ENCODE results near the gene MLLT1. TPM values are rescaled to one million over a fixed set of nuclear protein-coding genes. Genes with fewer than 3 reads are reported as not detected.
A peak's percentile ranks its signal among the peaks of the same experiment; 100 is the strongest.

Gene MLLT1
- total and polyA plus RNA-seq, 10 of the 15 experiments (the other 5 are each of a cell fraction or from before 2014, with no cell fraction given): 0.16 to 61.1 (median 8.5) TPM

GRCh38 chr19:6229216-6229913 is 50.4 kb downstream of the MLLT1 start:
- H3K9me3 ChIP-seq (replicated peaks; ENCODE audit: control insufficient read depth, insufficient read depth, low read length): no peaks in the 10 kb centered on the region
- no peaks in the 10 kb centered on the region for H3K27me3 ChIP-seq (replicated peaks in 1 of 2; ENCODE audit: control insufficient read depth in 2 of 2, insufficient read depth in 2 of 2, low read length in 1 of 2)
- FAIRE-seq (no peak), DNase-seq (ENCODE audit: low read depth, low spot score) (no peak), ATAC-seq (no peak)
- 94% methylated on average over 27 of the region's 27 CpGs for WGBS (ENCODE audit: insufficient coverage, insufficient replicate concordance, low lambda C conversion rate, missing lambda C conversion rate)
- no peak overlapping the region for H3K9ac ChIP-seq (ENCODE audit: control insufficient read depth, insufficient read depth, low read length)
- intact Hi-C loops (cut with micrococcal nuclease; ENCODE audit: unreplicated experiment): no loop called here
- no peaks in the 10 kb centered on the region; the same call in 1 of the 2 replicates for H4K20me1 ChIP-seq (ENCODE audit: control insufficient read depth, insufficient read depth)
- no peak overlapping the region for H2AFZ ChIP-seq (ENCODE audit: control insufficient read depth, low read depth, low read length)
- BruUV-seq (replicated peaks): TSS peak; percentile 54
- H3K4me3 ChIP-seq: no peak overlapping the region
- no peaks in the 10 kb centered on the region; the same call in none of the 2 replicates for H3K79me2 ChIP-seq (ENCODE audit: control insufficient read depth, insufficient read depth, low read length)
- in situ Hi-C loops (cut with MboI): no loop called here
- H3K36me3 ChIP-seq (ENCODE audit: control insufficient read depth in 2 of 2, insufficient read depth in 2 of 2, low read length in 1 of 2): peaks cover 9 to 33% of the 10 kb centered on the region in 2 experiments
- ChIA-PET SMC1A (ENCODE audit: uncharacterized antibody, unreplicated experiment) (no interaction called here), CTCF (interaction anchor here (1.1 kb wide), 1 partner anchor 11 kb away, joined by 4 read pairs; no protein-coding TSS in a partner anchor), RAD21 (ENCODE audit: unreplicated experiment) (no interaction called here), POLR2A (interaction anchor here (0.6 kb wide), 1 partner anchor 25 kb away, joined by 4 read pairs; no protein-coding TSS in a partner anchor)
- no peak overlapping the region for H3K4me2 ChIP-seq (ENCODE audit: control insufficient read depth, insufficient read depth)
- TF ChIP-seq HDGF (IDR thresholded peaks at IDR 0.05) (peak; percentile 71; the same call in 1 of the 2 replicates), ZNF622 (IDR thresholded peaks at IDR 0.05) (no peak)
- H3K27ac ChIP-seq (ENCODE audit: control insufficient read depth, insufficient read depth): no peak overlapping the region
- no peaks in the 10 kb centered on the region for H3K4me1 ChIP-seq (ENCODE audit: control insufficient read depth, insufficient read depth, low read length)

GRCh38 chr19:6228551-6229215 is 51.1 kb downstream of the MLLT1 start:
- H2AFZ ChIP-seq (ENCODE audit: control insufficient read depth, low read depth, low read length): no peak overlapping the region
- DNase-seq (ENCODE audit: low read depth, low spot score): no peak
- FAIRE-seq: no peak
- H3K4me3 ChIP-seq: no peak overlapping the region
- H3K4me2 ChIP-seq (ENCODE audit: control insufficient read depth, insufficient read depth): no peak overlapping the region
- no peak overlapping the region for H3K9ac ChIP-seq (ENCODE audit: control insufficient read depth, insufficient read depth, low read length)
- peaks cover 9 to 37% of the 10 kb centered on the region in 2 experiments for H3K36me3 ChIP-seq (ENCODE audit: control insufficient read depth in 2 of 2, insufficient read depth in 2 of 2, low read length in 1 of 2)
- POLR2A ChIA-PET: interaction anchor here (0.6 kb wide), 1 partner anchor 24 kb away, joined by 4 read pairs; no protein-coding TSS in a partner anchor
- no peaks in the 10 kb centered on the region for H3K27me3 ChIP-seq (replicated peaks in 1 of 2; ENCODE audit: control insufficient read depth in 2 of 2, insufficient read depth in 2 of 2, low read length in 1 of 2)
- no peaks in the 10 kb centered on the region for H3K9me3 ChIP-seq (replicated peaks; ENCODE audit: control insufficient read depth, insufficient read depth, low read length)
- ATAC-seq: no peak
- H3K79me2 ChIP-seq (ENCODE audit: control insufficient read depth, insufficient read depth, low read length): no peaks in the 10 kb centered on the region; the same call in none of the 2 replicates
- RAD21 ChIA-PET (ENCODE audit: unreplicated experiment): no interaction called here
- CTCF ChIA-PET: no interaction called here
- no TSS peak for BruUV-seq (replicated peaks)
- SMC1A ChIA-PET (ENCODE audit: uncharacterized antibody, unreplicated experiment): no interaction called here
- intact Hi-C loops (cut with micrococcal nuclease; ENCODE audit: unreplicated experiment) (no loop called here), in situ Hi-C loops (cut with MboI) (no loop called here)
- 88% methylated on average over 29 of the region's 33 CpGs for WGBS (ENCODE audit: insufficient coverage, insufficient replicate concordance, low lambda C conversion rate, missing lambda C conversion rate)
- H4K20me1 ChIP-seq (ENCODE audit: control insufficient read depth, insufficient read depth): no peaks in the 10 kb centered on the region; the same call in 1 of the 2 replicates
- no peaks in the 10 kb centered on the region for H3K4me1 ChIP-seq (ENCODE audit: control insufficient read depth, insufficient read depth, low read length)
- H3K27ac ChIP-seq (ENCODE audit: control insufficient read depth, insufficient read depth): no peak overlapping the region
- no peak for TF ChIP-seq MTA3 (IDR thresholded peaks at IDR 0.05; ENCODE audit: borderline replicate concordance, low read length)
- TF ChIP-seq, protein P1, sequence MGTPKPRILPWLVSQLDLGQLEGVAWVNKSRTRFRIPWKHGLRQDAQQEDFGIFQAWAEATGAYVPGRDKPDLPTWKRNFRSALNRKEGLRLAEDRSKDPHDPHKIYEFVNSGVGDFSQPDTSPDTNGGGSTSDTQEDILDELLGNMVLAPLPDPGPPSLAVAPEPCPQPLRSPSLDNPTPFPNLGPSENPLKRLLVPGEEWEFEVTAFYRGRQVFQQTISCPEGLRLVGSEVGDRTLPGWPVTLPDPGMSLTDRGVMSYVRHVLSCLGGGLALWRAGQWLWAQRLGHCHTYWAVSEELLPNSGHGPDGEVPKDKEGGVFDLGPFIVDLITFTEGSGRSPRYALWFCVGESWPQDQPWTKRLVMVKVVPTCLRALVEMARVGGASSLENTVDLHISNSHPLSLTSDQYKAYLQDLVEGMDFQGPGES (IDR thresholded peaks at IDR 0.05): no peak
- no peak for TF ChIP-seq ESRRA (IDR thresholded peaks at IDR 0.05; ENCODE audit: low read length)
- no peak for TF ChIP-seq JUNB (IDR thresholded peaks at IDR 0.05)
- TF ChIP-seq TARDBP (IDR thresholded peaks at IDR 0.05; ENCODE audit: borderline replicate concordance): no peak
- TF ChIP-seq TAF1 (IDR thresholded peaks at IDR 0.05; ENCODE audit: borderline replicate concordance, low read depth, low read length): no peak
- TF ChIP-seq CHD4 (IDR thresholded peaks at IDR 0.05): no peak
- no peak for TF ChIP-seq CBX5 (IDR thresholded peaks at IDR 0.05; ENCODE audit: low read depth)
- no peak for TF ChIP-seq WRNIP1 (IDR thresholded peaks at IDR 0.05; ENCODE audit: borderline replicate concordance, low read depth, low read length)
- no peak for TF ChIP-seq ZNF207 (IDR thresholded peaks at IDR 0.05; ENCODE audit: borderline replicate concordance)
- TF ChIP-seq, protein P2, sequence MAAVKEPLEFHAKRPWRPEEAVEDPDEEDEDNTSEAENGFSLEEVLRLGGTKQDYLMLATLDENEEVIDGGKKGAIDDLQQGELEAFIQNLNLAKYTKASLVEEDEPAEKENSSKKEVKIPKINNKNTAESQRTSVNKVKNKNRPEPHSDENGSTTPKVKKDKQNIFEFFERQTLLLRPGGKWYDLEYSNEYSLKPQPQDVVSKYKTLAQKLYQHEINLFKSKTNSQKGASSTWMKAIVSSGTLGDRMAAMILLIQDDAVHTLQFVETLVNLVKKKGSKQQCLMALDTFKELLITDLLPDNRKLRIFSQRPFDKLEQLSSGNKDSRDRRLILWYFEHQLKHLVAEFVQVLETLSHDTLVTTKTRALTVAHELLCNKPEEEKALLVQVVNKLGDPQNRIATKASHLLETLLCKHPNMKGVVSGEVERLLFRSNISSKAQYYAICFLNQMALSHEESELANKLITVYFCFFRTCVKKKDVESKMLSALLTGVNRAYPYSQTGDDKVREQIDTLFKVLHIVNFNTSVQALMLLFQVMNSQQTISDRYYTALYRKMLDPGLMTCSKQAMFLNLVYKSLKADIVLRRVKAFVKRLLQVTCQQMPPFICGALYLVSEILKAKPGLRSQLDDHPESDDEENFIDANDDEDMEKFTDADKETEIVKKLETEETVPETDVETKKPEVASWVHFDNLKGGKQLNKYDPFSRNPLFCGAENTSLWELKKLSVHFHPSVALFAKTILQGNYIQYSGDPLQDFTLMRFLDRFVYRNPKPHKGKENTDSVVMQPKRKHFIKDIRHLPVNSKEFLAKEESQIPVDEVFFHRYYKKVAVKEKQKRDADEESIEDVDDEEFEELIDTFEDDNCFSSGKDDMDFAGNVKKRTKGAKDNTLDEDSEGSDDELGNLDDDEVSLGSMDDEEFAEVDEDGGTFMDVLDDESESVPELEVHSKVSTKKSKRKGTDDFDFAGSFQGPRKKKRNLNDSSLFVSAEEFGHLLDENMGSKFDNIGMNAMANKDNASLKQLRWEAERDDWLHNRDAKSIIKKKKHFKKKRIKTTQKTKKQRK (IDR thresholded peaks at IDR 0.05; ENCODE audit: low read depth, low read length): no peak
